Fibroblast of lung (primary cell): ENCODE results near the gene DGKG.

ENCODE experiments used
- EZH2 ChIP-seq: IDR thresholded peaks from 2 replicates; pipeline ENCODE4 v1.5.1; 2012; ENCODE audit warnings: low read length, control low read depth, mild to moderate bottlenecking; ENCODE audit errors: missing control alignments
- TF ChIP-seq, protein P1 (sequence below), 2 donors: IDR thresholded peaks in 1 of 2; conservative IDR thresholded peaks in 1 of 2; 1 replicate in 1 of 2; 2 replicates in 1 of 2; pipeline ENCODE4 v1.5.1; 2011 to 2012; ENCODE audit warnings: low read length in 2 of 2, control low read depth in 1 of 2, inconsistent platforms in 1 of 2, low read depth in 1 of 2, mild to moderate bottlenecking in 1 of 2

DNA sequence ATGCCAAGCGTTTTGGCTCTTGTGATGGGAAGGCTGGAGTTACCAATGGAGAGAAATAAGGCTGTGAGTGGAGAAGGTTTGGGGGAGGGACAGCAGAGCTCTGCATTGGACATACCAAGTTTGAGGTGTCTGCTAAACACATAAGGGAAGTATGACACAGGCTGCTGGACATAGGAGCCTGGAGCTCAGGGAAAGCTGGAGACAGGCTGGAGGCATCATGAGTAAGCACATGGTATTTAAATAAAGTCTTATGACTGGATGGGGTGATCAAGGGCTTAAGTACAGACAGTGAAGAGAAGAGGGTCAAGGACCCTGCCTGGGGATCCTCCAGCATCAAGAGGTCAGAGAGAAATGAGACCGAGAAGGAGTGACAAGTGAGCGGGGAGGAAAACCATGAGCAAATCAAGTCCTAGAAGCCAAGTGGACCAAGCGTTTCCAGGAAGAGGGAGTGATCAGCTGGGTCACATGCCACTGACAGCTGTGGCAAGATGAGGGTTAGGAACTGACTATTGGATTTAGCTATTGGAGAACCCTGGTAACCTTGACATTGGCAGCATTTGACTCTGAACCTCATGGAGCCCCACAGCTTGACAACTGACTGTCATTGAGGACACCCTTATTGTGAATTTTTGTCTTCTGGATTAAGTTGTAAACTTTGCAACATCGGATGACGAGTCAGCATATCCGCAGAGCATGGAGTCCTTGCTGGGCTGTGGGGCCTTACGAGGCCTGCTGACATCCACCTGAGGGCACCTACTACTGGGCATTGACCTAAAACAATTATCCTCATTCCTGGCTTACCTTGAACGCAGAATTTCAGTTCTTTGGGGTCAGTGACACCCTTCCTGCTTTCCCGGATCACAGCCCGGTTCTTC is 174.4 kb downstream of the DGKG start:
- TF ChIP-seq, protein P1, sequence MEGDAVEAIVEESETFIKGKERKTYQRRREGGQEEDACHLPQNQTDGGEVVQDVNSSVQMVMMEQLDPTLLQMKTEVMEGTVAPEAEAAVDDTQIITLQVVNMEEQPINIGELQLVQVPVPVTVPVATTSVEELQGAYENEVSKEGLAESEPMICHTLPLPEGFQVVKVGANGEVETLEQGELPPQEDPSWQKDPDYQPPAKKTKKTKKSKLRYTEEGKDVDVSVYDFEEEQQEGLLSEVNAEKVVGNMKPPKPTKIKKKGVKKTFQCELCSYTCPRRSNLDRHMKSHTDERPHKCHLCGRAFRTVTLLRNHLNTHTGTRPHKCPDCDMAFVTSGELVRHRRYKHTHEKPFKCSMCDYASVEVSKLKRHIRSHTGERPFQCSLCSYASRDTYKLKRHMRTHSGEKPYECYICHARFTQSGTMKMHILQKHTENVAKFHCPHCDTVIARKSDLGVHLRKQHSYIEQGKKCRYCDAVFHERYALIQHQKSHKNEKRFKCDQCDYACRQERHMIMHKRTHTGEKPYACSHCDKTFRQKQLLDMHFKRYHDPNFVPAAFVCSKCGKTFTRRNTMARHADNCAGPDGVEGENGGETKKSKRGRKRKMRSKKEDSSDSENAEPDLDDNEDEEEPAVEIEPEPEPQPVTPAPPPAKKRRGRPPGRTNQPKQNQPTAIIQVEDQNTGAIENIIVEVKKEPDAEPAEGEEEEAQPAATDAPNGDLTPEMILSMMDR (conservative IDR thresholded peaks at IDR 0.05 in 1 of 2, IDR thresholded peaks at IDR 0.05 in 1 of 2; ENCODE audit: low read depth in 1 of 2, low read length in 2 of 2), result no peak
- TF ChIP-seq EZH2, result no peak
